ENCODE results near the gene SLC2A11.

DNA sequence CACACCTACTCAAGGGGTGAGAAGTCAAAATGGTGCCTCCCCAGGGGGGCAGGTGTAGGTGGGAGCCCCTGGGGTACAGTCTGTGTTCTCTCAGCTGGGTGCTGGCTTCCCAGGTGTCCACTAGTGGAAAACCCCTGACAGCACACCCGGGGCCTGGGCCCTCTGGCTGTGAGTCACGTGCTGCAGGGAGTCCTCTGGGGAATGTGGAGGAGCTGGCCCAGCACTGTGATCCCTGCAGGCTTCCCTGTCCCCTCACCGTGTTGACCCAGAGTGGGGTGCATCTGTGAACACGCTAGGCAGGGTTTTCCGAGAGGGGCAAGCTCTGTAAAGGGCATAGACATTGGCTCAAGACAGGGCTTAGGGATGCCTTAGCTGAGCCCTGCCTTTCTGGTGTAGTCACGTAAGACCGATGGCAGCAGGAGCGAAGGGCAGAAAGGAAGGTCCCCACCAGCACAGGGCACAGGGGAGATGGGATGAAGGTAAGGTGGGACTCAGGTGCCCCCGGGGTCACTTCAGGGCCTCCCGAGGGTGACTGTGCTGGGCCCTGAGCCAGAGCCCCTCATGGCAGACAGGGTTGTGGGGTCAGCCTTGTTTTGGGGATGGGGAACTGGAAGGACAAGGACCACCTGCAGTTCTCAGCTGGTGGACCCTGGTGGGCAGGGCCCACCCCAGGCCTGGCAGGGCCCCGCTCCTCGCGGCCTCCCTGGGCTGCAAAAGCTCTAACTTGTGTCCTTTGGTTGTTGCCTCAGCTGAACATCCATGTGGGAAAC, 33.0 kb upstream of the SLC2A11 start:
- no peak for TF ChIP-seq CTCF (IDR thresholded peaks at IDR 0.05)
- no peak for TF ChIP-seq POLR2A (IDR thresholded peaks at IDR 0.05)

Measured in body of pancreas (tissue), 4 donors.